HCT116 (cell line): Measurements from ENCODE around the gene NF1. TPM values are rescaled to one million over a fixed set of nuclear protein-coding genes. Genes with fewer than 3 reads are reported as not detected.

Source experiments
- ATAC-seq: fragments of 200-7000 bp; cut with Tn5 transposase; 2 replicates; pipeline ENCODE4 v1.9.1; 2020; ENCODE audit warnings: mild to moderate bottlenecking, moderate library complexity
- BruUV-seq: library from RNA; stranded (reverse); fragments of 400-500 nt; replicated peaks from 2 replicates; lab custom pipeline; 2021; lab: Mats Ljungman, UMichigan
- CTCF ChIA-PET: fragments of 300-600 bp; sonication (Branson Sonifier 250); formaldehyde crosslinking; loops from one replicate; lab custom pipeline; 2021; ENCODE audit warnings: antibody characterized with exemption; lab: Charles Lee
- POLR2A ChIA-PET: fragments of 300-600, 350-600 bp; sonication (Branson Sonifier 250); formaldehyde crosslinking; loops from one replicate; lab custom pipeline; 2021; ENCODE audit warnings: antibody characterized with exemption; lab: Charles Lee
- RAD21 ChIA-PET, 2 experiments: fragments of 300-600 bp; sonication (Branson Sonifier 250); formaldehyde crosslinking; loops; one replicate each; lab custom pipeline; 2023; ENCODE audit warnings: low total read pairs in 2 of 2; ENCODE audit not compliant: uncharacterized antibody in 2 of 2, unreplicated experiment in 2 of 2, low non-redundant PET in 1 of 2; lab: Charles Lee
- DNase-seq: peaks from one replicate; pipeline ENCODE4 v3.0.0-alpha.2; 2010; ENCODE audit warnings: low read depth, low spot score
- H2AFZ ChIP-seq: fragments of 200-600 bp; shearing (Covaris generic), sonication (generic); 2 replicates; pipeline ENCODE4 v1.6.1; 2017; ENCODE audit warnings: low read depth, mixed run types, mixed read lengths, antibody characterized with exemption, low read length; ENCODE audit not compliant: poor library complexity, severe bottlenecking
- H3K27ac ChIP-seq: 2 replicates; pipeline ENCODE4 v1.5.1; 2012; ENCODE audit warnings: low read depth, low read length
- H3K27me3 ChIP-seq: fragments of 200-600 bp; sonication (generic); 2 replicates; pipeline ENCODE4 v1.6.1; 2016; ENCODE audit warnings: mixed run types, low read length, mixed read lengths; ENCODE audit not compliant: insufficient read depth
- H3K36me3 ChIP-seq, 2 experiments: fragments of 200-500 bp in 1 of 2; fragments of 200-600 bp in 1 of 2; sonication (Bioruptor generic) in 1 of 2; sonication (generic) in 1 of 2; 2 replicates each; pipeline versions ENCODE4 v1.5.1 to v1.6.1; 2014 to 2016; ENCODE audit warnings: low read length in 2 of 2, inconsistent platforms in 1 of 2, mixed read lengths in 1 of 2, mixed run types in 1 of 2; ENCODE audit not compliant: insufficient read depth in 2 of 2, control insufficient read depth in 1 of 2
- H3K4me1 ChIP-seq, 2 experiments: fragments of 200-600 bp in 1 of 2; sonication (generic) in 1 of 2; 2 replicates each; pipeline versions ENCODE4 v1.5.1 to v1.6.1; 2012 to 2017; ENCODE audit warnings: low read length in 2 of 2, inconsistent platforms in 1 of 2, mild to moderate bottlenecking in 1 of 2, mixed read lengths in 1 of 2, mixed run types in 1 of 2, moderate library complexity in 1 of 2; ENCODE audit not compliant: insufficient read depth in 2 of 2, control insufficient read depth in 1 of 2
- H3K4me2 ChIP-seq: fragments of 200-600 bp; sonication (generic); 2 replicates; pipeline ENCODE4 v1.6.1; 2017; ENCODE audit warnings: mixed run types, low read length, mixed read lengths
- H3K4me3 ChIP-seq, 2 experiments: fragments of 200-600 bp in 1 of 2; sonication (generic) in 1 of 2; replicated peaks in 1 of 2; 2 replicates each; pipeline ENCODE4 v1.5.1; 2011 to 2016; ENCODE audit warnings: low read length in 2 of 2, control low read depth in 1 of 2, low read depth in 1 of 2, mild to moderate bottlenecking in 1 of 2, mixed read lengths in 1 of 2, mixed run types in 1 of 2
- H3K79me2 ChIP-seq: fragments of 200-600 bp; sonication (generic); 2 replicates; pipeline ENCODE4 v1.6.1; 2017; ENCODE audit warnings: mild to moderate bottlenecking, mixed run types, low read length, moderate library complexity, mixed read lengths; ENCODE audit not compliant: insufficient read depth
- H3K9ac ChIP-seq: fragments of 200-600 bp; sonication (generic); 2 replicates; pipeline ENCODE4 v1.6.1; 2016; ENCODE audit warnings: low read length, mixed read lengths
- H3K9me2 ChIP-seq: fragments of 200-600 bp; sonication (generic), shearing (Covaris generic); 2 replicates; pipeline ENCODE4 v1.6.1; 2017; ENCODE audit warnings: mixed run types, mild to moderate bottlenecking, moderate library complexity; ENCODE audit not compliant: insufficient read depth
- H3K9me3 ChIP-seq, 2 experiments: fragments of 200-500 bp in 1 of 2; fragments of 200-600 bp in 1 of 2; sonication (Bioruptor generic) in 1 of 2; sonication (generic) in 1 of 2; 2 replicates each; pipeline ENCODE4 v1.6.1; 2014 to 2017; ENCODE audit warnings: low read length in 2 of 2, mixed read lengths in 2 of 2, inconsistent platforms in 1 of 2, low read depth in 1 of 2, mild to moderate bottlenecking in 1 of 2, mixed run types in 1 of 2, moderate library complexity in 1 of 2; ENCODE audit not compliant: control insufficient read depth in 1 of 2, insufficient read depth in 1 of 2
- H4K20me1 ChIP-seq: fragments of 200-600 bp; sonication (generic), shearing (Covaris generic); 2 replicates; pipeline ENCODE4 v1.6.1; 2017; ENCODE audit warnings: mixed run types, mild to moderate bottlenecking, moderate library complexity; ENCODE audit not compliant: insufficient read depth
- ATF3 ChIP-seq: IDR thresholded peaks from 2 replicates; pipeline ENCODE4 v1.6.1; 2012
- CBX3 ChIP-seq: IDR thresholded peaks from 2 replicates; pipeline ENCODE4 v1.6.1; 2012; ENCODE audit warnings: low read depth
- ELF1 ChIP-seq: IDR thresholded peaks from 2 replicates; pipeline ENCODE4 v1.6.1; 2012; ENCODE audit warnings: low read depth, borderline replicate concordance
- EZH2phosphoT487 ChIP-seq: fragments of 200-600 bp; IDR thresholded peaks from 2 replicates; pipeline ENCODE4 v1.6.1; 2018; ENCODE audit warnings: antibody characterized with exemption, borderline replicate concordance
- FOSL1 ChIP-seq: IDR thresholded peaks from 2 replicates; pipeline ENCODE4 v1.6.1; 2012; ENCODE audit warnings: low read depth
- JUND ChIP-seq: IDR thresholded peaks from 2 replicates; pipeline ENCODE4 v1.6.1; 2012
- MAX ChIP-seq: IDR thresholded peaks from 2 replicates; pipeline ENCODE4 v1.6.1; 2012
- POLR2A ChIP-seq: IDR thresholded peaks from 2 replicates; pipeline ENCODE4 v1.7.0; 2011; ENCODE audit warnings: borderline replicate concordance; ENCODE audit not compliant: insufficient read depth, insufficient read length; ENCODE audit errors: extremely low read depth
- POLR2AphosphoS5 ChIP-seq: IDR thresholded peaks from 2 replicates; pipeline ENCODE4 v1.6.1; 2011; ENCODE audit warnings: mild to moderate bottlenecking, low read depth, low read length, moderate library complexity
- RAD21 ChIP-seq: IDR thresholded peaks from 2 replicates; pipeline ENCODE4 v1.6.1; 2012; ENCODE audit warnings: low read depth, mild to moderate bottlenecking
- SIN3A ChIP-seq: IDR thresholded peaks from 2 replicates; pipeline ENCODE4 v1.6.1; 2012; ENCODE audit warnings: low read depth
- SP1 ChIP-seq: IDR thresholded peaks from 2 replicates; pipeline ENCODE4 v1.6.1; 2012; ENCODE audit warnings: low read depth
- SRF ChIP-seq: IDR thresholded peaks from 2 replicates; pipeline ENCODE4 v1.6.1; 2012; ENCODE audit warnings: low read depth
- TCF7L2 ChIP-seq: IDR thresholded peaks from 2 replicates; pipeline ENCODE4 v1.7.0; 2011; ENCODE audit warnings: borderline replicate concordance, inconsistent platforms; ENCODE audit not compliant: insufficient read depth, insufficient read length; ENCODE audit errors: extremely low read depth
- ZNF274 ChIP-seq: fragments of 200-500 bp; sonication (Bioruptor generic); IDR thresholded peaks from 2 replicates; pipeline ENCODE4 v1.6.1; 2014; ENCODE audit warnings: mild to moderate bottlenecking, low read depth, low read length, inconsistent platforms
- intact Hi-C: fragments of 100-400 bp; cut with micrococcal nuclease; formaldehyde crosslinking; loops from 2 replicates; pipeline ENCODE4 v1.10.0; 2022
- total RNA-seq: library from RNA; stranded (reverse); gene quantifications from one replicate; pipeline ENCODE4 v1.2.1, GENCODE V29; 2021; ENCODE audit not compliant: unreplicated experiment

The NF1 gene
- total RNA-seq, 1 experiment from 2014 or later: 20.8 TPM

- CTCF ChIA-PET: no interaction called here
- H3K27ac ChIP-seq: no peak overlapping the region
- no peak for TF ChIP-seq ATF3
- TF ChIP-seq, all 23 proteins: peak for 0
- ATAC-seq: no peak
- Histone ChIP-seq H3K79me2 (peaks cover 84% of the 10 kb centered on the region), H3K4me3 (no peak overlapping the region), H3K4me2 (no peak overlapping the region), H3K27me3 (no peaks in the 10 kb centered on the region), H3K9me3 (no peaks in the 10 kb centered on the region), H2AFZ (no peak overlapping the region), H3K9me2 (no peaks in the 10 kb centered on the region), H4K20me1 (no peaks in the 10 kb centered on the region; the same call in 1 of the 2 replicates), H3K4me1 (peaks cover 3 to 15% of the 10 kb centered on the region in 2 experiments; a peak in 3 of 4 replicates), H3K36me3 (no peaks in the 10 kb centered on the region), H3K9ac (no peak overlapping the region)
- intact Hi-C loops: no loop called here
- POLR2A ChIA-PET: no interaction called here
- no TSS peak for BruUV-seq
- DNase-seq: no peak
- RAD21 ChIA-PET: no interaction called here
These were observed 4.2 kb downstream of the NF1 start for GRCh38 chr17:31099016-31099415.

- Histone ChIP-seq H3K9ac (no peak overlapping the region), H3K9me3 (no peaks in the 10 kb centered on the region), H2AFZ (no peak overlapping the region), H3K27ac (no peak overlapping the region), H3K4me2 (no peak overlapping the region), H3K4me3 (no peak overlapping the region), H3K36me3 (no peaks in the 10 kb centered on the region), H3K27me3 (no peaks in the 10 kb centered on the region), H4K20me1 (no peaks in the 10 kb centered on the region; the same call in 1 of the 2 replicates), H3K79me2 (peaks cover 94% of the 10 kb centered on the region), H3K9me2 (no peaks in the 10 kb centered on the region), H3K4me1 (peaks cover 3 to 6% of the 10 kb centered on the region in 2 experiments; a peak in 3 of 4 replicates)
- BruUV-seq: no TSS peak
- DNase-seq: no peak
- TF ChIP-seq RAD21 (no peak), ELF1 (no peak), ZNF274 (no peak), SP1 (no peak), TCF7L2 (no peak), ATF3 (no peak), POLR2AphosphoS5 (no peak), FOSL1 (no peak), CBX3 (no peak), SIN3A (no peak), MAX (no peak), POLR2A (no peak), EZH2phosphoT487 (no peak), JUND (no peak), SRF (no peak)
- ChIA-PET POLR2A (no interaction called here), RAD21 (no interaction called here), CTCF (no interaction called here)
- no peak for ATAC-seq
- intact Hi-C loops: no loop called here
These were observed 6.2 kb downstream of the NF1 start for GRCh38 chr17:31100840-31101459.
